SK-N-SH treated with all-trans-retinoic acid at 6 μM for 48 hours (cell line): ENCODE measurements around the gene MARCHF6.
A peak's percentile ranks its signal among the peaks of the same experiment; 100 is the strongest.

Experiments used
- ATAC-seq: fragments of 200-7000 bp; cut with Tn5 transposase; 3 replicates; pipeline ENCODE4 v1.9.1; 2020; ENCODE audit warnings: mild to moderate bottlenecking, moderate library complexity
- ARNTL ChIP-seq: fragments of 450-650 bp; formaldehyde crosslinking; IDR thresholded peaks from 2 replicates; pipeline ENCODE4 v1.5.0; 2020; ENCODE audit warnings: low read depth, mild to moderate bottlenecking, moderate library complexity, borderline replicate concordance
- BACH2 ChIP-seq: fragments of 250-450 bp; sonication (Bioruptor Pico); IDR thresholded peaks from 2 replicates; pipeline ENCODE4 v1.9.0; 2021; ENCODE audit warnings: mild to moderate bottlenecking, borderline replicate concordance
- CSDC2 ChIP-seq: fragments of 250-450 bp; sonication (Bioruptor Pico); IDR thresholded peaks from 2 replicates; pipeline ENCODE4 v1.5.0; 2020; ENCODE audit warnings: mild to moderate bottlenecking, moderate library complexity
- ESRRG ChIP-seq: fragments of 250-450 bp; sonication (Bioruptor Pico); IDR thresholded peaks from 2 replicates; pipeline ENCODE4 v1.6.1; 2021; ENCODE audit warnings: mild to moderate bottlenecking
- GLIS3 ChIP-seq: fragments of 250-450 bp; sonication (Bioruptor Pico); IDR thresholded peaks from 2 replicates; pipeline ENCODE4 v1.5.0; 2020; ENCODE audit warnings: mild to moderate bottlenecking, moderate library complexity
- ISL1 ChIP-seq: fragments of 250-450 bp; sonication (Bioruptor Pico); IDR thresholded peaks from 2 replicates; pipeline ENCODE4 v2.1.2; 2022; ENCODE audit warnings: mild to moderate bottlenecking, moderate library complexity
- PPARA ChIP-seq: fragments of 250-450 bp; sonication (Bioruptor Pico); IDR thresholded peaks from 2 replicates; pipeline ENCODE4 v1.5.0; 2020; ENCODE audit warnings: mild to moderate bottlenecking, borderline replicate concordance
- RARB ChIP-seq: fragments of 250-450 bp; sonication (Bioruptor Pico); IDR thresholded peaks from 2 replicates; pipeline ENCODE4 v1.8.0; 2021; ENCODE audit warnings: mild to moderate bottlenecking, moderate library complexity
- SNAI2 ChIP-seq: fragments of 250-450 bp; sonication (Bioruptor Pico); IDR thresholded peaks from 2 replicates; pipeline ENCODE4 v1.5.0; 2020; ENCODE audit warnings: mild to moderate bottlenecking, moderate library complexity
- TCF4 ChIP-seq: fragments of 250-450 bp; sonication (Bioruptor Pico); IDR thresholded peaks from 2 replicates; pipeline ENCODE4 v1.8.0; 2021; ENCODE audit warnings: mild to moderate bottlenecking, moderate library complexity, borderline replicate concordance
- TOX ChIP-seq: fragments of 250-450 bp; sonication (Bioruptor Pico); IDR thresholded peaks from 2 replicates; pipeline ENCODE4 v1.8.0; 2021; ENCODE audit warnings: mild to moderate bottlenecking, moderate library complexity, borderline replicate concordance
- ZC3H10 ChIP-seq: fragments of 250-450 bp; sonication (Bioruptor Pico); IDR thresholded peaks from 2 replicates; pipeline ENCODE4 v1.5.1; 2021; ENCODE audit warnings: mild to moderate bottlenecking, moderate library complexity
- ZFP3 ChIP-seq: fragments of 250-450 bp; sonication (Bioruptor Pico); IDR thresholded peaks from 2 replicates; pipeline ENCODE4 v1.5.0; 2020; ENCODE audit warnings: mild to moderate bottlenecking, moderate library complexity
- ZFP30 ChIP-seq: fragments of 450-650 bp; formaldehyde crosslinking; IDR thresholded peaks from 2 replicates; pipeline ENCODE4 v1.5.0; 2022; ENCODE audit warnings: mild to moderate bottlenecking, moderate library complexity
- ZNF565 ChIP-seq: fragments of 450-650 bp; formaldehyde crosslinking; conservative IDR thresholded peaks from 2 replicates; pipeline ENCODE4 v1.5.0; 2020; ENCODE audit warnings: low read depth, mild to moderate bottlenecking, moderate library complexity
- ZNF70 ChIP-seq: fragments of 450-650 bp; formaldehyde crosslinking; IDR thresholded peaks from 2 replicates; pipeline ENCODE4 v1.5.0; 2020; ENCODE audit warnings: mild to moderate bottlenecking, moderate library complexity
- ZNF8 ChIP-seq: fragments of 450-650 bp; formaldehyde crosslinking; IDR thresholded peaks from 2 replicates; pipeline ENCODE4 v1.5.0; 2020; ENCODE audit warnings: mild to moderate bottlenecking, moderate library complexity
- TF ChIP-seq, protein P1 (sequence below): fragments of 250-450 bp; sonication (Bioruptor Pico); IDR thresholded peaks from 2 replicates; pipeline ENCODE4 v1.8.0; 2020; ENCODE audit warnings: mild to moderate bottlenecking, moderate library complexity, borderline replicate concordance
- TF ChIP-seq, protein P2 (sequence below): fragments of 250-450 bp; sonication (Bioruptor Pico); IDR thresholded peaks from 2 replicates; pipeline ENCODE4 v1.5.1; 2021; ENCODE audit warnings: mild to moderate bottlenecking, moderate library complexity
- TF ChIP-seq, protein P3 (sequence below): fragments of 250-450 bp; sonication (Bioruptor Pico); IDR thresholded peaks from 2 replicates; pipeline ENCODE4 v1.5.0; 2020; ENCODE audit warnings: mild to moderate bottlenecking, moderate library complexity
- TF ChIP-seq, protein P4 (sequence below): fragments of 250-450 bp; sonication (Bioruptor Pico); IDR thresholded peaks from 2 replicates; pipeline ENCODE4 v1.8.0; 2021; ENCODE audit warnings: low read depth, mild to moderate bottlenecking, moderate library complexity, borderline replicate concordance

MARCHF6 gene

DNA sequence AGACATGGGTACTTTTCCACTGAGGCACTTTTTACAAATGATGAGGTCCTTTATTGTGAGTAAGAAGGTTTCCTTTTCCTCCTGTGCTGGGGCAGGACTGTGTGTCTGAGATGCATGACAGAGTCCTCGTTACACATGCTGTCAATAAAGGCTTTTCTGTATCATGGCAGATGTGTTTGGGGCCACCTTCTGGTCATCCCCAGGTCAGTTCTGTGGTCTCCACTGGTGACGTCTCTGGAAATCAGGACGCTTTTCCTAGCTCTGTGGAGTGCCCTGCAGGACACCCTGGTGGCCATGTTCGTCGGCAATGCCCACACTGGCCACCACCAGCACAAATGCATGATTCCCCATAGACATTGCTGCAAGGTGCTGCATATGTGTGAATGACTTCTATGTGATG lies 48.6 kb upstream of the MARCHF6 start:
- no peak for ATAC-seq
- TF ChIP-seq GLIS3 (CRISPR knock-in tag) = no peak
- TF ChIP-seq, protein P1, sequence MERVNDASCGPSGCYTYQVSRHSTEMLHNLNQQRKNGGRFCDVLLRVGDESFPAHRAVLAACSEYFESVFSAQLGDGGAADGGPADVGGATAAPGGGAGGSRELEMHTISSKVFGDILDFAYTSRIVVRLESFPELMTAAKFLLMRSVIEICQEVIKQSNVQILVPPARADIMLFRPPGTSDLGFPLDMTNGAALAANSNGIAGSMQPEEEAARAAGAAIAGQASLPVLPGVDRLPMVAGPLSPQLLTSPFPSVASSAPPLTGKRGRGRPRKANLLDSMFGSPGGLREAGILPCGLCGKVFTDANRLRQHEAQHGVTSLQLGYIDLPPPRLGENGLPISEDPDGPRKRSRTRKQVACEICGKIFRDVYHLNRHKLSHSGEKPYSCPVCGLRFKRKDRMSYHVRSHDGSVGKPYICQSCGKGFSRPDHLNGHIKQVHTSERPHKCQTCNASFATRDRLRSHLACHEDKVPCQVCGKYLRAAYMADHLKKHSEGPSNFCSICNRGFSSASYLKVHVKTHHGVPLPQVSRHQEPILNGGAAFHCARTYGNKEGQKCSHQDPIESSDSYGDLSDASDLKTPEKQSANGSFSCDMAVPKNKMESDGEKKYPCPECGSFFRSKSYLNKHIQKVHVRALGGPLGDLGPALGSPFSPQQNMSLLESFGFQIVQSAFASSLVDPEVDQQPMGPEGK (CRISPR knock-in tag) = no peak
- TF ChIP-seq BACH2 (CRISPR knock-in tag) = no peak
- no peak for TF ChIP-seq ZNF70
- TF ChIP-seq RARB = no peak
- no peak for TF ChIP-seq ZFP30 (CRISPR knock-in tag)

DNA sequence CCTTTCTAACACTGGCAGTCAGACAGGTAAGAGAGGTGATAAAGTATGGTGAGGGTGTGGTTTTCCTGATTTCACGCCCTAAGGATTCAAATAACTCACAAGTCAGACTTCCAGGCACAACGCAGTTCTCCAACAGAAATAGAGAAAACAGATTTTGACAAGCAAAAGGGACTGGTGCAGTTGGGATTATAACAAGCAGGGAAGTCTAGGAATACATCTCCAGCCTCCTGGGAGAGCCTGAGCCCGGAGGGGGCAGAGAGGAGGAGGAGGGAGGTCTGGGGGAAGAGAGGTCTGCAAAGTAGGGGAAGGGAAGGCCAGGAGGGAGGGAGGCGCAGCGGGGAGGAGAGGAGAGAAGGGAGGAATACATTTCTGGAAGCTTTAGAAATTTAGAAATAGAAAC lies 47.4 kb upstream of the MARCHF6 start:
- TF ChIP-seq ARNTL (no peak), PPARA (CRISPR knock-in tag) (no peak), TCF4 (no peak)
- TF ChIP-seq, protein P2, sequence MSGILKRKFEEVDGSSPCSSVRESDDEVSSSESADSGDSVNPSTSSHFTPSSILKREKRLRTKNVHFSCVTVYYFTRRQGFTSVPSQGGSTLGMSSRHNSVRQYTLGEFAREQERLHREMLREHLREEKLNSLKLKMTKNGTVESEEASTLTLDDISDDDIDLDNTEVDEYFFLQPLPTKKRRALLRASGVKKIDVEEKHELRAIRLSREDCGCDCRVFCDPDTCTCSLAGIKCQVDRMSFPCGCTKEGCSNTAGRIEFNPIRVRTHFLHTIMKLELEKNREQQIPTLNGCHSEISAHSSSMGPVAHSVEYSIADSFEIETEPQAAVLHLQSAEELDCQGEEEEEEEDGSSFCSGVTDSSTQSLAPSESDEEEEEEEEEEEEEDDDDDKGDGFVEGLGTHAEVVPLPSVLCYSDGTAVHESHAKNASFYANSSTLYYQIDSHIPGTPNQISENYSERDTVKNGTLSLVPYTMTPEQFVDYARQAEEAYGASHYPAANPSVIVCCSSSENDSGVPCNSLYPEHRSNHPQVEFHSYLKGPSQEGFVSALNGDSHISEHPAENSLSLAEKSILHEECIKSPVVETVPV (CRISPR knock-in tag) = no peak
- no peak for ATAC-seq

DNA sequence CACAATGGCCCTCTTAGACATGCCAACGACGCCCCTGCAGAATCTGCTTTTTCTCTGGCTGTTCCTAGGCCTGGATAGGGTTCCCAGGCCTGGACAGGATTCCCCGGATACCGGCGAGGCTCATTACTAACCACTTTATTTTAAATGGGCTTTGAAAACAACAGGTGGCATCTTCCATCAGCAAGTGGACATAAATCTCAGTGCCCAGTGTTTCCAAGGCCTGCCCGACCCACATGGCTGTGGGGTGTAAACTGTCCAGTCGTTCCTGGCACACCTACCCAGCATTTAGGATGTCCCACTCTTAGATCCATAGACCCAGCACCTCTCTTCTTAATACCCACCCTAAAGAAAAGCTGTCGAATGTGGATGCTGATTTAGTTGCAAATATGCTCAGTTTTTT lies 46.7 kb upstream of the MARCHF6 start:
- peak; percentile 12; the same call in 2 of the 3 replicates for ATAC-seq
- TF ChIP-seq GLIS3 (CRISPR knock-in tag) (no peak), ZFP3 (CRISPR knock-in tag) (no peak), ZNF8 (no peak), TCF4 (no peak), BACH2 (CRISPR knock-in tag) (no peak), ISL1 (CRISPR knock-in tag) (no peak), CSDC2 (CRISPR knock-in tag) (no peak), ZFP30 (CRISPR knock-in tag) (no peak), RARB (no peak), SNAI2 (CRISPR knock-in tag) (no peak), ZC3H10 (CRISPR knock-in tag) (no peak), ZNF565 (CRISPR knock-in tag) (no peak), ARNTL (no peak), TOX (CRISPR knock-in tag) (no peak), ESRRG (CRISPR knock-in tag) (no peak)
- TF ChIP-seq, protein P3, sequence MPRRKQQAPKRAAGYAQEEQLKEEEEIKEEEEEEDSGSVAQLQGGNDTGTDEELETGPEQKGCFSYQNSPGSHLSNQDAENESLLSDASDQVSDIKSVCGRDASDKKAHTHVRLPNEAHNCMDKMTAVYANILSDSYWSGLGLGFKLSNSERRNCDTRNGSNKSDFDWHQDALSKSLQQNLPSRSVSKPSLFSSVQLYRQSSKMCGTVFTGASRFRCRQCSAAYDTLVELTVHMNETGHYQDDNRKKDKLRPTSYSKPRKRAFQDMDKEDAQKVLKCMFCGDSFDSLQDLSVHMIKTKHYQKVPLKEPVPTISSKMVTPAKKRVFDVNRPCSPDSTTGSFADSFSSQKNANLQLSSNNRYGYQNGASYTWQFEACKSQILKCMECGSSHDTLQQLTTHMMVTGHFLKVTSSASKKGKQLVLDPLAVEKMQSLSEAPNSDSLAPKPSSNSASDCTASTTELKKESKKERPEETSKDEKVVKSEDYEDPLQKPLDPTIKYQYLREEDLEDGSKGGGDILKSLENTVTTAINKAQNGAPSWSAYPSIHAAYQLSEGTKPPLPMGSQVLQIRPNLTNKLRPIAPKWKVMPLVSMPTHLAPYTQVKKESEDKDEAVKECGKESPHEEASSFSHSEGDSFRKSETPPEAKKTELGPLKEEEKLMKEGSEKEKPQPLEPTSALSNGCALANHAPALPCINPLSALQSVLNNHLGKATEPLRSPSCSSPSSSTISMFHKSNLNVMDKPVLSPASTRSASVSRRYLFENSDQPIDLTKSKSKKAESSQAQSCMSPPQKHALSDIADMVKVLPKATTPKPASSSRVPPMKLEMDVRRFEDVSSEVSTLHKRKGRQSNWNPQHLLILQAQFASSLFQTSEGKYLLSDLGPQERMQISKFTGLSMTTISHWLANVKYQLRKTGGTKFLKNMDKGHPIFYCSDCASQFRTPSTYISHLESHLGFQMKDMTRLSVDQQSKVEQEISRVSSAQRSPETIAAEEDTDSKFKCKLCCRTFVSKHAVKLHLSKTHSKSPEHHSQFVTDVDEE (CRISPR knock-in tag) = no peak
- TF ChIP-seq, protein P1 (CRISPR knock-in tag) = no peak
- TF ChIP-seq, all 23 proteins: peak for 0

DNA sequence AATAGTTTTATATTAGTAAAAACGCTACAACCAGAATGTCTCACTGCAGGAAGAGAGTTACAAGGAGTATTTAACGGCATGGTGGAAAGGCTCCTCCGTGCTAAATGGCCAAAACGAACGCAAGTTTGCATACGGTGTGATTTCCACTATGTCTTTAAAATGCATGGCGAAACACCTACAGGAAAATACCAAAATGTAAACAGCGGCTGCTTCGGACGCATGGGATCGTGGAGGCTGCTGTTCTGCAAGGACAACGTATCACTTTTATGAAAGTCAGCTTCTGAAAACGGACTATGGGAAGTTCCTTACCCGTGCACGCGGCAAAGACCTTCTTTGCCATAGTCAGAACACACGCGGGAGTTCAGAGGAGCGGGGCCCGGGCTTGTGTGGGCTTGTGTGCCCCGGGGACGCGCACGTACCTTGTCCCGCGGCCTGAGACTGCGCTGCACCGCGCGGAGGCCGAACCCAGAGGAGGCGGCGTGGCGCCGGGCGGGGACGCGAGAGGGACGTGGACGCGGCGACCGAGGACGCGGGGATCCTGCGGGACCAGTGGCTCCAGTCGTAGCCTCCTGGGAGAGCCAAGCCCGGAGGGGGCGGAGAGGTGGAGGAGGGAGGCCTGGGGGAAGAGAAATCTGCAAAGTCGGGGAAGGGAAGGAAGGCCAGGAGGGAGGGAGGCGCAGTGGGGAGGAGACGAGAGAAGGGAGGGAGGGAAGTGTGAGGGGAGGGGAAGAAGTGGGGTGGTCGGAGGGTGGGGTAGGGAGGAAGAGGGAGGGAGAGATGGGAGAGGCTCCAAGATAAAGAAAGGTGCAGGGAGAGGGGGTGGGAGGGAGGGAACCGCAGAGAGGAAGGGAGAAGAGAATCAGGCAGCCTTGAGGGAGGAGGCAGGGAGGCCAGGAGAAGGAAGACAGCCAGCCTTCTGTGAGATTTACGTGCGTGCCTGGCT lies 46.0 kb upstream of the MARCHF6 start, which contains the start of gene CMBL:
CMBL (minus strand) TSS at position 697 of the 943 bp plus-strand sequence. CDS start 17,140 bp downstream, outside the sequence.
- ATAC-seq = peak; percentile 89
- TF ChIP-seq, protein P4, sequence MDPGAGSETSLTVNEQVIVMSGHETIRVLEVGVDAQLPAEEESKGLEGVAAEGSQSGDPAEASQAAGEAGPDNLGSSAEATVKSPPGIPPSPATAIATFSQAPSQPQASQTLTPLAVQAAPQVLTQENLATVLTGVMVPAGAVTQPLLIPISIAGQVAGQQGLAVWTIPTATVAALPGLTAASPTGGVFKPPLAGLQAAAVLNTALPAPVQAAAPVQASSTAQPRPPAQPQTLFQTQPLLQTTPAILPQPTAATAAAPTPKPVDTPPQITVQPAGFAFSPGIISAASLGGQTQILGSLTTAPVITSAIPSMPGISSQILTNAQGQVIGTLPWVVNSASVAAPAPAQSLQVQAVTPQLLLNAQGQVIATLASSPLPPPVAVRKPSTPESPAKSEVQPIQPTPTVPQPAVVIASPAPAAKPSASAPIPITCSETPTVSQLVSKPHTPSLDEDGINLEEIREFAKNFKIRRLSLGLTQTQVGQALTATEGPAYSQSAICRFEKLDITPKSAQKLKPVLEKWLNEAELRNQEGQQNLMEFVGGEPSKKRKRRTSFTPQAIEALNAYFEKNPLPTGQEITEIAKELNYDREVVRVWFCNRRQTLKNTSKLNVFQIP = no peak
- TF ChIP-seq ZNF565 (CRISPR knock-in tag) = no peak
- TF ChIP-seq, protein P1 (CRISPR knock-in tag) = no peak
- TF ChIP-seq, protein P2 (CRISPR knock-in tag) = no peak
- no peak for TF ChIP-seq ESRRG (CRISPR knock-in tag)
- no peak for TF ChIP-seq TCF4
